HG03575 (cell line): ENCODE data around the gene MBTD1.
"Not testable (repeated sequence)": the region's sequence is repeated elsewhere in the genome, so short reads cannot be mapped to it uniquely, and the experiment has no call there.

ENCODE experiments used
- ATAC-seq: cut with Tn5 transposase; IDR thresholded peaks from one replicate; pipeline ENCODE4 v1.9.1; 2021; ENCODE audit not compliant: unreplicated experiment, insufficient number of reproducible peaks, low FRiP score; ENCODE audit errors: extremely low read depth

The MBTD1 gene

GRCh38 chr17:51257150-51258081, 2.4 kb downstream of the MBTD1 start:
- no peak for ATAC-seq

GRCh38 chr17:51256101-51256500, 3.7 kb downstream of the MBTD1 start:
- no peak for ATAC-seq

DNA sequence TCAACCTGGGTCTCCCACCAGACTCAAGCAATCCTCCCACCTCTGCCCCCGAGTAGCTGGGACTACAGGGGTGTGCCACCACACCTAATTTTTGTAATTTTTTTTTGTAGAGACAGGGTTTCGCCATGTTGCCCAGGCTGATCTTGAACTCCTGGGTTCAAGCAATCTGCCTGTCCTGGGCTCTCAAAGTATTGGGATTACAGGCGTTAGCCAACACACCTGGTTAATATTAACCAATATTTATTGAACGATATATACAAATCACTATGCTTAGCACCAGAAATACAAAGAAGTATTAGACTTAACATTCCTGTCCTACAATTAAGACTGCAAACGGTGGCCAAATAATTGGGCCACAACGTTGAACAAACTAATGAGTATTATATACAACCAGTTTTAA, 4.2 kb downstream of the MBTD1 start:
- ATAC-seq = no peak

GRCh38 chr17:51251010-51251409, 8.8 kb downstream of the MBTD1 start:
- no peak for ATAC-seq

GRCh38 chr17:51250314-51250840, 9.5 kb downstream of the MBTD1 start:
- ATAC-seq = no peak

- ATAC-seq = no peak
Observed at GRCh38 chr17:51245535-51245934, 14.3 kb downstream of the MBTD1 start.

- ATAC-seq = no peak
Observed at GRCh38 chr17:51244041-51244440, 15.8 kb downstream of the MBTD1 start.

GRCh38 chr17:51240275-51240674, 19.6 kb downstream of the MBTD1 start:
- no peak for ATAC-seq

DNA sequence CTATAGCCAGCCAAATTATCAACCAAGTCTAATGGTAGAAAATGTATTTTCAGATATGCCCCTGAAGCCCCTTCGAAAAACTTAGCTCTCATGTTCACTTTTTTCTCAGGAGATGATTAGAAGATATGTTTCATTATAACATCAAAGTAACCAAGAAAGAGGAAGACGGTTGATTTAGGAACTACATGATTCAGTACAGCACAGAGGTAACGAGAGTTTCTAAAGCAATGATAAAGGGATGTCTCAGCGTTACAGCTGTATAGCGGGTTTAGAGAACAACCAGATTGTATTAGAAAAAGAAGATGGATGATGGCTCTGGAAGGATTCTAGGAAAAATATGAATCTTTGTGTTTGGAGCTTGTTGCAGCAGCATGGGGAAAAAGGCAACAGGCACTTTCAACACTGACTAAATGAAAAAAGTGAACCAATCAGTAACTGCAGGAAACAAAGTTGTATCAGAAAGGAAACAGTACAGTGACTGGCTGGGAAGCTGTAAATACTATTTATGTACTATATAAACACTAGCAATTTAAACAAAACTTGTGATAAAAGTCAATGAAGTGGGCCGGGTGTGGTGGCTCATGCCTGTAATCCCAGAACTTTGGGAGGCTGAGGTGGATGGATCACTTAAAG, 21.5 kb downstream of the MBTD1 start:
- ATAC-seq = no peak

GRCh38 chr17:51234162-51234561, 25.7 kb downstream of the MBTD1 start:
- ATAC-seq = no peak

DNA sequence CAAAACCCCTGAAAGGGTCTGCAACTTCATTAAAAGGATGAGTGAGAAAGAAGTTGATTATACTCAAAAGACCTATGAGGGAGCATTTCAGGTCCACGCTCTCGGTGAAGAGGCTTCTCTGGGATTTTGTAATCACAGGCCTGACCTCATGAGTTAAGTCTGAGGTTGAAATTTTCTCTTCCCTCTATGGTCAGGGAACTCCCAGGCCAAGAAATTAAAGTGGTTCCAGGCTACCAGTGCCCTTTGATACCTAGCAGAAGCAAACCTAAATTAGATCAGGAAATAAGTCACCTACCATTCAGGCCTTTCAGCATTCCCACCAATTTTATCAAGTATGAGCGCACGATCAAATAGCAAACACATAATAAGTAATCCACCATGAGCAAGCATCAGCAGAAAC, 27.9 kb downstream of the MBTD1 start:
- no peak for ATAC-seq

DNA sequence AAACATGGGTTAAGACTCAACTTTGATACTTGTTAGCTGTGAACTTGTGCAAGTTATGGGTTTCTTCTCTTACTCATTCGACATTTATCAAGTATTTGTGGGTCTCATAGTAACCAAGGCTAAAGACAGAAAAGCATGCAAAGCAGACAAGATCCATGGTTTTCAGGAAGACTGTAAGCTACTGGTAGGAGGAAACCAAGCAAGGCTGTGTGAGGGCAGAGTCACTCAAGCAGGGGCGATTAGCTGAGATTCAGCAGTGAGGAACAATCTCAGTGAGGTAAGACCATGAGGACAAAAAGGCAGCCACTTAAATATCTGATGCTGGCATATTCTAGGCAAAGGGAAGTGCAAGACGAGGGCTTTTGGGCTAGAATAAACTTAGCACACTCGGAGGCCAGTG, 29.5 kb downstream of the MBTD1 start:
- ATAC-seq = no peak

GRCh38 chr17:51229889-51230288, 30.0 kb downstream of the MBTD1 start:
- ATAC-seq = no peak

GRCh38 chr17:51228161-51228560, 31.7 kb downstream of the MBTD1 start:
- ATAC-seq = no peak

DNA sequence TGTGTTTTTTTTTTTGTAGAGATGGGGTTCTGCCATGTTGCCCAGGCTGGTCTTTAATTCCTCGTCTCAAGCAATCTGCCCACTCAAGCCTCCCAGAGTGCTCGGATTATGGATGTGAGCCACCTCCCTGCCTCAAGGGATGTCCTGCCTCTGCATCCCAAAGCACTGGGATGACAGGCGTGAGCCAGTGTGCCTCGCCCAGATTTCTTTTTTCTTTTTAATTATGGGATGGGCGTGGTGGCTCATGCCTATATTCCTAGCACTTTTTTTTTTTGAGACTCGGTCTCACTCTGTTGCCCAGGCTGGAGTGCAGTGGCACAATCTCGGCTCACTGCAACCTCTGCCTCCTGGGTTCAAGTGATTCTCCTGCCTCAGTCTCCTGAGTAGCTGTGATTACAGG, 34.3 kb downstream of the MBTD1 start:
- ATAC-seq = not testable (repeated sequence)

DNA sequence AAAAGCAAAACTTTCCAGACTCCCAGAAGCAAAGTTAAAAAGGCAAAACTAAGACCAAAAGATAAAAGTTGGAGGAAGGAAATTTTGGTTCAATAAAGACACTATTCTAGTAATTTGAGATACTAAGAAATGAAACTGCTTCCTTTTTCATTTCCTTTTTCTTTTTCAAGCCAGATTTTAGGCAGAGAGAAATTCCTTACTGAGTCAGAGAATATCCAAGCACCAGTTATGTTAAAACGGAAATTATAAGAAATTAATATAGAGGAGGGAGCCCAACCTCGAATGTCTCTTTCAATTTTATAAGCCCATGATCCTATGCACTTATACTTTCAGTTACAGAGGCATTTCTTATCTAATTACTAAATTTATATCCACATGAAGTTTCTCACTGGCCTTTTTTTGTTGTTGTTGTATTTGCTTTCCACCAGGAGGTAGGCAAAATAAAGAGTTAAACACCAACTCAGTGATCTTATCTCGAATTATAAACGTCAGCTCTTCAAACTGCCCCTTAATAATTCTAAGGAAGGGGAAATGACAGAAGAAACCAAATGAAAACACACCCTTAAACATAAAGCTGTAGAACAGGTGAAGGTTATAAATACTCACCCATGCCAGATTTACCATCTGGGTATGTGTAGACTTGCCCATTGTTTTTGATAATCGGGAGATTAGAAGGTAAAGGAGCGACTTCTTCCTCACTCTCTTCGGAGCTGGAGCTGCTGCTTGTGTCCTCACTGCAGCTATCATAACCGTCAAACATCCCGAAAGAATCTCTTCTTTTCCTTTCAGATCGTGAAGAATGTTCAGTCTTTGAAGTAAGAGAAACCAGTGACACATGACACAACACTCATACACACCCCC, 35.2 kb downstream of the MBTD1 start:
- ATAC-seq = no peak

DNA sequence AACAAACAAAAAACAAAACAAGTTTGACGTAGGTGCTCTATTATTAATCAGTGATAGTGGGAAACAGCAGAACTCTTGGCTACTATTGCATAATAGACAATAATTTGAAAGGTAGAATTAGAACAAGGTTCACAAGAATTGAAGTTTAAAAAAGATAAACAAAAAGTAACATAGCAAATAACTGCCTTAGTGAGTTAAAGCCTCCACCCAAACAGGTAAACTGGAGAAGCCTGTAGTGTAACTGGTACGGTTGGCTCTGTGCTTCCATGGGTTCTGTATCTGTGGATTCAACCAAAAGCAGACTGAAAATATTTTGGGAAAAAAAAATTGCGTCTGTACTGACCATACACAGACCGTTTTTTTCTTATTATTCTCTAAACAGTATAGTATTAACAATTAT, 38.5 kb downstream of the MBTD1 start:
- ATAC-seq = no peak

DNA sequence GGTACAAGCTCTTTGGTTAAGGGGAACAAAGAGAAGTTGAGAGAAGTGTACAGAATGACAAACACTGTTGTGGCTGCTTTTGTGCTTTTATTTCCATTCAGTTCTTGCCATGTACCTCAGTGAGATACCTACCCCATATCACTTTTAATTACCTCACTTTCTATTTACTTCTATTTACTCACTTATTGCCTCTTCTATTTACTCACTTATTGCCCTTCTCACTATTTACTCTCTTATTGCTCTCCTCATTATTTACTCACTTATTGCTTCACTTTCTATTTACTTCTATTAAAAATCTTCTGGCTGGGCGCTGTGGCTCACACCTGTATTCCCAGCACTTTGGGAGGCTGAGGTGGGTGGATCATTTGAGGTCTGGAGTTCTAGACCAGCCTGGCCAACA, 41.9 kb downstream of the MBTD1 start:
- no peak for ATAC-seq

DNA sequence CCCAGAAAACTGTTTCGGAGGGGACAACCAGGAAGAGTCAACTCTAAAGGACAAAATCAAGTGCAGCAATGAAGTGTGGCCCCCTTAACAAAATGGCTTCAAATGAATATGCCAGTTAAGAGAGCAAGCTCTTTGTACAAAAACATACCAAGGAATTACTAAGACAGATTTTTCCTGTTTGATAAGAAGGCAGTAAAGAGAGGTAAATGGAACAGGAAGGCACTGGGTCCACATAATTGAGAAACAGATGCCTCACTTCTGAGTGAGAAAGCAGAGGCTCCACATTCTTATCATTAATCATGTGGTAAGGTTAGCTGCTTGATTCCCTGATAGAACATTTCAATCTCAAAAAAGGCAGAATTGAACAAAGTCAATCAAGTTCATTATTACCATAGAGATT, 44.9 kb downstream of the MBTD1 start:
- no peak for ATAC-seq
